Raji (cell line): Measurements from ENCODE around the gene EIF4H.

Experiments
- POLR2A ChIP-seq: IDR thresholded peaks from 2 replicates; pipeline ENCODE4 v1.6.1; 2011; ENCODE audit warnings: low read depth, low read length, control low read depth; ENCODE audit not compliant: insufficient read depth

Gene EIF4H

GRCh38 chr7:74165867-74166593 is 8.1 kb upstream of the EIF4H start:
- TF ChIP-seq POLR2A = no peak

- TF ChIP-seq POLR2A = no peak
Measured at GRCh38 chr7:74173074-74173473, 1.1 kb upstream of the EIF4H start.

DNA sequence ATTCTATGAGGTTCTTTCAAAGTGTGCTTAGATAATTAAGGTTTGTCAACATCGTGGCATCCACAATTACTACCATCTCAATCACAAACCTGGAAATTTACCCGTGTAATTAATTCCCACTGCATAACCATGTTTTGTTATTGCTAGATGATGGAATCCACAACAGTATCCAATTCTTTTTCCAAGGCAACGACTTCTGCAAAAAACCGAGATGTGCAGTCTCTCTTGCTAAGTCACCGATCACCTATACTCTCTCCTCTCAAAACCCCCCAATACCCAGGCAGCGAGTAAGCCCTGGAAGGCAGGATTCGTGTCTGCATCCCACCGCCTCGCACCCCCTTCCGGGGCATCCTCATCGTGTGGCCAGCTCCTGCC is 678 bp upstream of the EIF4H start:
- no peak for TF ChIP-seq POLR2A

GRCh38 chr7:74174606-74175082 is 488 bp downstream of the EIF4H start:
- no peak for TF ChIP-seq POLR2A

DNA sequence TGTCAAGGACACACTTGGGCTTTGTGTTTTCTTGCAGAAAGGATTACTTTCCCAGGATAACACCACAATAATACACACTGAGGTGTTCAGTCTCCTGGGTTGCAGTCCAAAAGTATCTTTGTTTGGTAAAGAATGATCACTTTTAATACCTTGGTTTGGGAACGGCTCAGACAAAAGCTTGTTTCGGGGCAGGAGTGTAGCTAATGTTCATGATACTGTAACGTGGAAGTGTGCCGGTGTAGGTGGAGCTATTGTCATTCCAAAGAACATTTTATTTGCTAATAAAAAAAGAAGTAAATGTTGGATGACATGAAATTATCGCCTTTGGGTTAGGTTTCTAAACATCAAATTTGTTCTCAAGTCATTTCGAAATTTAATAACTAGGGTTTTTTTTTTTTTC is 1.2 kb downstream of the EIF4H start:
- no peak for TF ChIP-seq POLR2A

DNA sequence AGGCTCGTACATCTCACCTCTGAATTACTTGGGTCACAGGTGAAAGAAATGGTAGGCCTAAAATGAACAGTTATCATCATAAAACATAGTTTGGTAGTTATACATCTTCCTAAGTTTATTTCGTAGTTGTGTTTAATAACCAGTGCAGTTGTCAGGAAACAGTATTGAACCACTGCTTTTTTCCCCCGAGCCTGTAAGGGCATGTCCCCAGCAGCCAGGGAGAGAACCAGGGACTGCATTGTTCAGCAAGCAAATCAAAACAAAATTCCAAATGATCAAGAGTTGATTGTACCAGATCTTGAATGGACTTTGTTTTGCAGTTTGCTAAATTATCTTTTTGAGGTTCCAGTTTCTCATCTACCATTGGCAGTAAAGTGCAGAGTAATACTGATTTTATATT is 2.4 kb downstream of the EIF4H start:
- TF ChIP-seq POLR2A = no peak

DNA sequence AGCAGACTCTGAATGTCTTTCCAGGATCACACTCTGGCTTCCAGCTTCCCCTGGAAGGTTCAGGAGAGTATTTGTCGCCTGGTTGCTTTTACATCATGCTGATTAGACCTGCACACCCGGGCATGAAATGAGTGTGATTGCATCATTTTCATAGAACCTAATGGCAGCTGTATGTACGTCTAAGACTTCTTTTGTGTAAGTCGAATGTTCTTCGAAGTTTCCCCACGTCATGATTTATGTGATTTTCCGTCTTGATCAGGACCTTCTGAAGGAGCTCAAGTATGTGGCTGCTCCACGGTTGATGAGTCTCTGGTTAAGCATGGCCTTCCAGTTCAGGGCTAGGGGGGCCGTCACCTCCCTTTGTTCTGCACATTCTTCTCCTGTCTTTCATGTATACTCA is 4.5 kb downstream of the EIF4H start:
- TF ChIP-seq POLR2A = no peak

GRCh38 chr7:74179935-74180604 is 5.9 kb downstream of the EIF4H start:
- no peak for TF ChIP-seq POLR2A

DNA sequence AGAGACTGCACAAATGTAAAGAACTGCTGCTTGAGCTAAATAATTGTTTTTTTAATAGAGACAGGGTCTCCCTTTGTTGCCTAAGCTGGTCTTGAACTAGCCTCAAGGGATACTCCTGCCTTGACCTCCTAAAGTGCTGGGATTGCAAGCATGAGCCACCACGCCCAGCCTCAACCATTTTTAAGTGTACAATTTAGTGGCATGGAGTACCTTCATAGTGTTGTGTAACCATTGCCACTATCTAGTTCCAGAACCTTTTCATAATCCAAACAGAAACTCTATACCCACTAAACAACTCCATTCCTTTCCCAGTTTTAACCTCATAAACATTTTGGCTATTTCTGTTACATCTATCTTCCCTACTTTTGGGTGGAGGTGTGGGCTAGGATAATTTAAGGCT is 6.7 kb downstream of the EIF4H start:
- no peak for TF ChIP-seq POLR2A

DNA sequence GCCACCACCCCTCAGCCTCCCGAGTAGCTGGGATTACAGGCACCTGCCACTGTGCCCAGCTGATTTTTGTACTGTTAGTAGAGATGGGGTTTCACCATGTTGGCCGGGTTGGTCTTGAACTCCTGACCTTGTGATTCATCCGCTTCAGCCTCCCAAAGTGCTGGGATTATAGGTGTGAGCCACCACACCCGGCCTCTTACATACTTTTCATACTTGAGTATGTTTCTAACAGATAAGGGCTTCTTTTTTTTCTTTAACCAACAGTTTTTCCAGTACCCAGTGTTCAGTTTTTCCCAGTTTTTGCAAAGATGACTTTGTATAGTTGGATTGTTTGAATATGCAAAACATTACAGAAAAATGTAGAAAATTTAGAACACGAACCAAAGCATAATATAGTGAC is 7.7 kb downstream of the EIF4H start:
- TF ChIP-seq POLR2A = no peak

DNA sequence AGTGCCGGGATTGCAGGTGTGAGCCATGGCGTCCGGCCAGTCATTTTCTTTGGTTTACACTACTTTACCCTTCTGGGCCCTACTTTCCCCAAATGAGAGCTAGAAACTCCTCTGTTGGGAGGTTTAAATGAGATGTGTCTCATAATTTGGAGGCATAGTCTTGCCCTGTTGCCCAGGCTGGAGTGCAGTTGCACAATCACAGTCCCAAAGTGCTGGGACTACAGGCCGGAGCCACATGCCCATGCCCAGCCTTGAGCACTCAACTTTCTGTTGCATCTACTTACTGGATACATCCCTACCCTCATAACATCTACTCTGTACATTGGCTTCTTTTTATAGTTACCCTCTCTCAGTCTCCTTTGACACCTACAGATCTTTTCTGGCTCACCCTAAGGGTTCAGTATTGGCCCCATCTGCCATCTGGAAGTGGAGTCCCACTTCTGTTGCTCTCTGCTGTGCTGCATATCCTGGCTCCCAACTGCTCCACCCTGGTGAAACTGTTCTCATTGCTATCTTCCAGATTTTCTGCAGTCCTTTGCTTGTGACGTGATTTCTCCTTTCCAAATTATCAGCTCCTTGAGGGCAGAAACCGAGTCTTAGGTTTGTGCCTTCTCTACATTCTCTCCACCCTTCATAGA is 8.4 kb downstream of the EIF4H start:
- TF ChIP-seq POLR2A = no peak

GRCh38 chr7:74183142-74183541 is 9.0 kb downstream of the EIF4H start:
- TF ChIP-seq POLR2A = no peak

- no peak for TF ChIP-seq POLR2A
Measured at GRCh38 chr7:74183653-74184450, 9.7 kb downstream of the EIF4H start.

GRCh38 chr7:74185016-74185415 is 10.9 kb downstream of the EIF4H start:
- TF ChIP-seq POLR2A = no peak

- no peak for TF ChIP-seq POLR2A
Measured at GRCh38 chr7:74185636-74186035, 11.5 kb downstream of the EIF4H start.

DNA sequence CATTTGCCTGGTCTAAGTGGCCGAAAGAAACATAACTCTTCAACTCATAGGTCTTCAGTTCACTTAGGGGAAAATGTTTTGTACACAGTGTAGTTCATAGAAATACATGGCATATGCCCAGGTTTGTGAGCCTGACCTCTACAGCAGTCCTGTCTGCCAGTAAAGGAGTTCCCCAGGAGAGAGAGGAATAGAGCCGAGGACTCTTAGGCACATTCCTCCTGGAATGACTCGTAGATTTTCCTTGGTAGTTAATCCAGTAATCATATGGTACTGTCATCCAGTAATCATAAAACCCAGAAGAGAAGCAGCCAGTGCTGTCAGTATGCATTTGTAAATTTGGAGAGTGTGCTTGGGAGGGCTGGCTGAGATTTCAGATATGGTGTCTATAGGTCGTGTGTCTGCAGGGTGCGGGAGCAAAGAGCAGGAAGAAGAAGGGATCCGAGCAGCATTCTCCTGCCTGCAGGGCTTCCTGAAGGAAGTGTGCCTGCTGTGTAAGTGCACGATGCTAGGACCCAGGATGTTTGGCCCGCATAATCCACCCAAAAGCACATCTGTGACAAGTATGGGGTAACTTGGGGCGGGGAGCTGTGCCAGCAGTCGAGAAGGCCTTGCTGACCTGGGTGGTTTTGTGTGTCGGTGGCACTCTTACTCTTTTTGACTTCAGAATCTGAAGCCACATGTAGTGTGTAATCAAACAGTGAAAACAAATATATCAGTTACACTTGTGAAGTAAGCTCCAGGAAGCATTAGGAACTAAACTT is 13.9 kb downstream of the EIF4H start:
- no peak for TF ChIP-seq POLR2A
